ENCODE data around the gene VEZF1.
"Not testable (repeated sequence)": the region's sequence is repeated elsewhere in the genome, so short reads cannot be mapped to it uniquely, and the experiment has no call there.

VEZF1 gene

DNA sequence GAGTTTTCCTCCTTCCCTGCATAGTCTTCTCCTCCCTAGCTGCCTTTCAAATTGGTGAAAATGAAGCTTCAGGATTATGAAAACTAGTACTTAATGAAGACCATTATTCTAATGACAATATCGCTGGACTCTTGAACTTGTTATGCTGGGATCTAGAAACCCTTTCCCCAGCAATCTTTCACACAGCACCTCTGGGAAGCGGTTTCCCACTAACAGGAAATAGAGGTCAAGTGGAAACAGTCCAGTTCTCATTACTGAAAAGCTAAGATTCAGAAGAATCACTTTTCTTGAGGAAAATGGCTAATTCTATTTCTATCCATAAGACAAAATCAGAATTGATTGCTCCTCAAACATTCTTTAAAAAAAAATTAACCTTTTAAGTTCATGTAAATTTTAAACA, 2.0 kb upstream of the VEZF1 start:
- no peaks in the 10 kb centered on the region for H3K27me3 Mint-ChIP-seq
- no peak for DNase-seq
- no peaks in the 10 kb centered on the region for H3K9me3 Mint-ChIP-seq
- H3K4me3 Mint-ChIP-seq: peak overlapping the region in 1 of 2 donors; percentile 51
- ATAC-seq (replicated peaks): no peak
- peaks cover 0 to 9% of the 10 kb centered on the region in 2 donors for H3K36me3 Mint-ChIP-seq
- no peak overlapping the region for H3K27ac Mint-ChIP-seq
- H3K4me1 Mint-ChIP-seq: peaks cover 32 to 61% of the 10 kb centered on the region in 2 donors

- Mint-ChIP-seq H3K4me3 (peak overlapping the region; percentile 93 to 94), H3K9me3 (no peaks in the 10 kb centered on the region), H3K27me3 (no peaks in the 10 kb centered on the region), H3K4me1 (peaks cover 34 to 64% of the 10 kb centered on the region in 2 donors), H3K27ac (peak overlapping the region; percentile 95), H3K36me3 (peaks cover 2 to 15% of the 10 kb centered on the region in 2 donors)
- DNase-seq: peak; percentile 57
- peak; percentile 74 to 82 for ATAC-seq (replicated peaks)
Observed at GRCh38 chr17:57988301-57989250, 522 bp upstream of the VEZF1 start.

DNA sequence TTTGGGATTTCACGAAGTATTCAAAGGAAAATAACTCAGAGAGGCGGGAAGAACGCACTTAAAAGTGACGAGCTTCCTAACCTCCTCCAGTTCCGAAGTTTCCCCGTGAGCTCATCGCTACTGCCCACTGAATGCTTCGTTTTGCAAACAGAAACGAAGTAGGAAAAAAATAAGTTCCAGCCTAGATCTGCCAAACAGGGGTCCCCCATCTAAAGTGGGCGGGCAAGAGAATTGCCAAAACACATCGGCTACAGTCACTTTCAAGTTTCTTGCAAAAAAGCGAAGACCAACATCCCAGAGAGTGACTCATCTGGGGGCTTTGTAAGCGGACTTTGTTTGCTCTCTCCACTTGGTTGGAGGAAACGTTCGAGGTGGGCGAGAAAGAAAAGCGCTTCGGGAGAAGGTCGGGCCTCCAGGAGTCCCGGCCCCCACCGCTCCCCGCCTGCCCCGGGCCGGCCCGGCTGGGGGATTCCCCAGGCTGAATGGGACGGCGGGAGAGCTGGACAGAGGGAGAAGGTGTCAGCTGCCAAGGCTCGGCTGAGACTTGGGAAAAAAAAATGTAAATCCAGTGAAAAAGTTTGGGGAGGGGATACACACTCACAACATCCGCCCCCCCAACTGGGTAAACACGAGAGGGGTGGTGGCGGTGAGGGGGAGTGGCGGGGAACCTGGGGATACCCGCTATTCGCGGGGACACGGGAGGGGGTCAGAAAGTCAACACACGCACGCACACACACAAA, 1.0 kb downstream of the VEZF1 start:
- H3K36me3 Mint-ChIP-seq: peaks cover 9 to 19% of the 10 kb centered on the region in 2 donors
- H3K9me3 Mint-ChIP-seq: no peaks in the 10 kb centered on the region
- ATAC-seq (replicated peaks) (peak; percentile 2 to 10), DNase-seq (no peak)
- H3K4me3 Mint-ChIP-seq: peak overlapping the region; percentile 88 to 91
- H3K27ac Mint-ChIP-seq: peak overlapping the region; percentile 90
- H3K4me1 Mint-ChIP-seq: peaks cover 35 to 70% of the 10 kb centered on the region in 2 donors
- no peaks in the 10 kb centered on the region for H3K27me3 Mint-ChIP-seq

DNA sequence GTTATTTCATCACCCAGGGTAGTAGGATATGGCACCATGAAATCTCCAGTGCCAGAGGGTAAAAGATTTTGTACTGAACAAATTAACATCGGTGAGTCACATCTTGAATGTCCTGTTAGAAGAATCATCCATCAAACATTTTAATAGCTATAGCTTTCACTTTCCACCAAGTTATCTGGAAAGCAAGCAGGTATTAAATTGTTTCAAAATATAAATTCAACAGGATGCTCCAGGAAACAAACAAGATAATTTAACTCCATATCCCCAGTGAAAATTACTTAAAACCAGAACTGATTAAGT, 2.4 kb downstream of the VEZF1 start:
- Mint-ChIP-seq H3K27me3 (no peaks in the 10 kb centered on the region), H3K27ac (no peak overlapping the region), H3K36me3 (peaks cover 14 to 27% of the 10 kb centered on the region in 2 donors), H3K4me3 (no peak overlapping the region), H3K4me1 (peaks cover 39 to 71% of the 10 kb centered on the region in 2 donors), H3K9me3 (no peaks in the 10 kb centered on the region)
- ATAC-seq (replicated peaks) (no peak), DNase-seq (no peak)

GRCh38 chr17:57984936-57985674, 2.9 kb downstream of the VEZF1 start:
- Mint-ChIP-seq H3K36me3 (peaks cover 14 to 27% of the 10 kb centered on the region in 2 donors), H3K27me3 (no peaks in the 10 kb centered on the region), H3K9me3 (no peaks in the 10 kb centered on the region), H3K4me3 (no peak overlapping the region), H3K4me1 (peaks cover 39 to 68% of the 10 kb centered on the region in 2 donors), H3K27ac (no peak overlapping the region)
- no peak for ATAC-seq (replicated peaks)
- DNase-seq: no peak

- ATAC-seq (replicated peaks): no peak
- Mint-ChIP-seq H3K4me3 (no peak overlapping the region), H3K36me3 (peaks cover 17 to 27% of the 10 kb centered on the region in 2 donors), H3K4me1 (peaks cover 34 to 62% of the 10 kb centered on the region in 2 donors), H3K27ac (no peak overlapping the region), H3K9me3 (no peaks in the 10 kb centered on the region), H3K27me3 (no peaks in the 10 kb centered on the region)
- no peak for DNase-seq
Observed at GRCh38 chr17:57984261-57984890, 3.7 kb downstream of the VEZF1 start.

DNA sequence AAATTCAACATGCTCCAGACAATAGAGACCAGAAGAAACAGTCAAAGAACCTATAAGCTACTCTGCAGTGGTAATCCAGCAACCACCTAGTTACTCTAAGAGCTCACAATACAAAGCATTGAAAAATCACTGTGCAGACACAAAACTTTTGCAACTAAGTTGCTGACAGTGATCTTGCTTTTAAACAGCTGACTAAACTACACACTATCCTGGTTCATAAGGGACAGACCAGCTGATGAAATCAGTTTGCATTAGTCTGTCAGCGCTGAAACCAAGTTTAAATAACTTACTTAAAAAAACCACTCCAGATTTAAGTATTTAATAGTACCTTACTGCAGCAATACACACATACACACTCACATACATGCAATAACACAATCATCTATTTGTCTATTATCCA, 4.6 kb downstream of the VEZF1 start:
- H3K4me3 Mint-ChIP-seq: no peak overlapping the region
- ATAC-seq (replicated peaks) (no peak), DNase-seq (no peak)
- no peak overlapping the region for H3K27ac Mint-ChIP-seq
- H3K27me3 Mint-ChIP-seq: no peaks in the 10 kb centered on the region
- no peaks in the 10 kb centered on the region for H3K9me3 Mint-ChIP-seq
- H3K36me3 Mint-ChIP-seq: peaks cover 22 to 30% of the 10 kb centered on the region in 2 donors
- H3K4me1 Mint-ChIP-seq: peaks cover 29 to 59% of the 10 kb centered on the region in 2 donors

DNA sequence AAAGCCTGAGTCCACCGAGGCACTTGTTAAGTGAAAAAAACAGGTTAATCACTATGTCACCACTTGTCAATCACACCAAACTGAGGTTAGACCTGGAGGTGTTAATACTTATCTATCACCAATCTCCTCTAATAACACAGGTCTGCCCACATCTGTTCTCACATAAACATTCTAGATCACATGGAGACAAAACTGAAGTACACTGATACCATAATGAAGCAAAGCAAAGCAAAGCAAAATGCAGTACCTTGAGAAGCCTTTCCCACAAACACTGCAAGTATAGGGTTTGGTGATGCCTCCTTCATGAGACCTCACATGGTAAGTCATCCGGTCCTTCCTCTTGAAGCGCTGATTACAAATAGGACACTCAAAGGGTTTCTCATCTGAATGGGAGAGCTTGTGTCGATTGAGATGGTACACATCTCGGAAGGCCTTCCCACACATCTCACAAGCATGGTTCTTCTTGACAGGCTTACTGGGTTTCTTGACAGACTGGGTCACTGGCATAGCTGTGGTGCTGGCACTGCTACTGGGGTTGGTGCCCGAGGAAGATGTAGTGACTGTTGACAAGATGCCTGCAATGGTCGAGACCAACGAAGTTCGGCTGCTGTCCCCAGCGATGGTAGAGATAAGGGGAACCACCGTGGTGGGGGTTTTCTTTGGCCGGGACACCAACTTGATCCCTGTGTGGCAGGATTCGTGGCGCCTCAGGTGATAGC, 5.4 kb downstream of the VEZF1 start:
- Mint-ChIP-seq H3K9me3 (no peaks in the 10 kb centered on the region), H3K27ac (no peak overlapping the region), H3K4me3 (no peak overlapping the region), H3K36me3 (peaks cover 30 to 36% of the 10 kb centered on the region in 2 donors), H3K4me1 (peaks cover 29 to 57% of the 10 kb centered on the region in 2 donors), H3K27me3 (no peaks in the 10 kb centered on the region)
- DNase-seq (no peak), ATAC-seq (replicated peaks) (no peak)

- H3K36me3 Mint-ChIP-seq: peaks cover 37 to 51% of the 10 kb centered on the region in 2 donors
- DNase-seq (no peak), ATAC-seq (replicated peaks) (no peak)
- H3K4me3 Mint-ChIP-seq: no peak overlapping the region
- no peaks in the 10 kb centered on the region for H3K27me3 Mint-ChIP-seq
- peaks cover 22 to 41% of the 10 kb centered on the region in 2 donors for H3K4me1 Mint-ChIP-seq
- no peak overlapping the region for H3K27ac Mint-ChIP-seq
- H3K9me3 Mint-ChIP-seq: no peaks in the 10 kb centered on the region
Observed at GRCh38 chr17:57980522-57980921, 7.5 kb downstream of the VEZF1 start.

GRCh38 chr17:57979076-57979475, 9.0 kb downstream of the VEZF1 start:
- Mint-ChIP-seq H3K4me1 (peaks cover 14 to 31% of the 10 kb centered on the region in 2 donors), H3K27ac (no peak overlapping the region), H3K4me3 (no peak overlapping the region), H3K27me3 (no peaks in the 10 kb centered on the region), H3K9me3 (no peaks in the 10 kb centered on the region), H3K36me3 (peaks cover 40 to 51% of the 10 kb centered on the region in 2 donors)
- ATAC-seq (replicated peaks): no peak
- no peak for DNase-seq

DNA sequence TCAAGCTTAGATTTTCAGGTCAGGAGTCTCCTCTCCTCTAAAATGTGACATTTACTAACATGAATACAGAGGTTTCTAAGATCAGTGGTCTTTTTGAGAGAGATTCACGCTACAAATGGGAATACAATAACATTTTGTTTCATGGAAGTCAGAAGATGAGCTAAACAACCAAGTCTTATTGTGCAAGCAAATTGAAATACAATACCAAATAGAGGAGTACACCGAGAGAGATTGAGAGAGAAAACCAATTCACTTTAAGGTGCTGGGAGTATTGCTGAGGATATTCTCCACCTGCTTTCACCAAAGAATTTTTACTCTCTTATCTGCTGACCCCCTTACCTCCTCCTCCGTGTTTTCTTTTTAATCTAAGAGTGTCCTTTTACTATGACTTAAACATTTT, 11.5 kb downstream of the VEZF1 start:
- H3K4me3 Mint-ChIP-seq: no peak overlapping the region
- peaks cover 30 to 40% of the 10 kb centered on the region in 2 donors for H3K36me3 Mint-ChIP-seq
- DNase-seq (no peak), ATAC-seq (replicated peaks) (no peak)
- no peaks in the 10 kb centered on the region for H3K9me3 Mint-ChIP-seq
- H3K27me3 Mint-ChIP-seq: no peaks in the 10 kb centered on the region
- peaks cover 2 to 7% of the 10 kb centered on the region in 2 donors for H3K4me1 Mint-ChIP-seq
- no peak overlapping the region for H3K27ac Mint-ChIP-seq

DNA sequence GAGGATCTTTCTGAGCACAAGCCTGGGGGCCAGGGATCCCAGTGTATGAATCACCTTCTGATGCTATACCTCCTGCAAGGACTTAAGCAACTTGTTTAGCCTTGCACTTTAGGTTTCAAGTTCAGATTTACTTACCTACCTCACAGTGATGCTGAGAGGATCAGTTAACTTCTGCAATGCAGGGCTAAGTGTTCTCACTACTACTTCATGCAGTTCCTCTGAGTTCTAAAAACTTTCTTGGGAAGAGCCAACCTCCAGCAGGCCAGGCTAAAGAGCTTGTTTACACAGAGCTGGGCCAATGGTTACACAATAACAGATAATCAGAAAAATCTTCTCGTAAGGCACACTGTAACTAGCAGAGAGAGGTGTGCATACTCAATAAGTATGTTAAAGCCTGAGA, 13.0 kb downstream of the VEZF1 start:
- DNase-seq (no peak), ATAC-seq (replicated peaks) (no peak)
- H3K27ac Mint-ChIP-seq: no peak overlapping the region
- H3K4me1 Mint-ChIP-seq: peaks cover 2 to 10% of the 10 kb centered on the region in 2 donors
- H3K9me3 Mint-ChIP-seq: no peaks in the 10 kb centered on the region
- no peaks in the 10 kb centered on the region for H3K27me3 Mint-ChIP-seq
- no peak overlapping the region for H3K4me3 Mint-ChIP-seq
- H3K36me3 Mint-ChIP-seq: peaks cover 30 to 37% of the 10 kb centered on the region in 2 donors

- H3K9me3 Mint-ChIP-seq; H3K4me1 Mint-ChIP-seq; H3K27ac Mint-ChIP-seq; H3K4me3 Mint-ChIP-seq; ATAC-seq (replicated peaks); H3K27me3 Mint-ChIP-seq; DNase-seq: not testable (repeated sequence)
- peaks cover 26 to 35% of the 10 kb centered on the region in 2 donors for H3K36me3 Mint-ChIP-seq
Observed at GRCh38 chr17:57974053-57974824, 13.8 kb downstream of the VEZF1 start.
